GM18517 (cell line): ENCODE data around the gene MCMBP.
A peak's percentile ranks its signal among the peaks of the same experiment; 100 is the strongest.
"Not testable (repeated sequence)": the region's sequence is repeated elsewhere in the genome, so short reads cannot be mapped to it uniquely, and the experiment has no call there.

Experiments used
- ATAC-seq: cut with Tn5 transposase; IDR thresholded peaks from one replicate; pipeline ENCODE4 v1.9.1; 2021; ENCODE audit warnings: mild to moderate bottlenecking, moderate library complexity; ENCODE audit not compliant: unreplicated experiment

MCMBP gene, protein sequence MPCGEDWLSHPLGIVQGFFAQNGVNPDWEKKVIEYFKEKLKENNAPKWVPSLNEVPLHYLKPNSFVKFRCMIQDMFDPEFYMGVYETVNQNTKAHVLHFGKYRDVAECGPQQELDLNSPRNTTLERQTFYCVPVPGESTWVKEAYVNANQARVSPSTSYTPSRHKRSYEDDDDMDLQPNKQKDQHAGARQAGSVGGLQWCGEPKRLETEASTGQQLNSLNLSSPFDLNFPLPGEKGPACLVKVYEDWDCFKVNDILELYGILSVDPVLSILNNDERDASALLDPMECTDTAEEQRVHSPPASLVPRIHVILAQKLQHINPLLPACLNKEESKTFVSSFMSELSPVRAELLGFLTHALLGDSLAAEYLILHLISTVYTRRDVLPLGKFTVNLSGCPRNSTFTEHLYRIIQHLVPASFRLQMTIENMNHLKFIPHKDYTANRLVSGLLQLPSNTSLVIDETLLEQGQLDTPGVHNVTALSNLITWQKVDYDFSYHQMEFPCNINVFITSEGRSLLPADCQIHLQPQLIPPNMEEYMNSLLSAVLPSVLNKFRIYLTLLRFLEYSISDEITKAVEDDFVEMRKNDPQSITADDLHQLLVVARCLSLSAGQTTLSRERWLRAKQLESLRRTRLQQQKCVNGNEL

GRCh38 chr10:119872610-119872859, at the start of gene MCMBP:
TSS of gene MCMBP (minus strand) at chr10:119872843. CDS start at chr10:119872584, 259 bp downstream.
- no peak for ATAC-seq

GRCh38 chr10:119919826-119920225, 47.2 kb upstream of the MCMBP start:
- peak; percentile 72 for ATAC-seq

DNA sequence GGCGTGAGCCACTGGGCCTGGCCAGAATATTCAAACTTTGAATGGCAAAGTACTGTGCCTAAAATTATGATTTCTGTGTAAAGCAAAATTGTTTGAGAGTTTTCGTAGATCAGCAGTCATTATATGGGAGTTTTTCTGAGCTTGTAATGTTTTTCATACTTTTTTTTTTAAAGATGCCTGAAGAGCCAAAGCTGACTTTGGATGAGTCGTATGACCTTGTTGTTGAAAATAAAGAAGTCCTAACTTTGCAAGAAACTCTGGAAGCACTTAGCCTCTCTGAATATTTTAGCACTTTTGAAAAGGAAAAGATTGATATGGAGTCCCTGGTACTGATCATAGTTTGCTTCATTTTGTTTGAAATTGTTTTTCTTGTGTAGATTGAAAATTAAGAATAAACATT, 46.6 kb upstream of the MCMBP start:
- no peak for ATAC-seq

GRCh38 chr10:119917777-119918176, 45.1 kb upstream of the MCMBP start:
- no peak for ATAC-seq

DNA sequence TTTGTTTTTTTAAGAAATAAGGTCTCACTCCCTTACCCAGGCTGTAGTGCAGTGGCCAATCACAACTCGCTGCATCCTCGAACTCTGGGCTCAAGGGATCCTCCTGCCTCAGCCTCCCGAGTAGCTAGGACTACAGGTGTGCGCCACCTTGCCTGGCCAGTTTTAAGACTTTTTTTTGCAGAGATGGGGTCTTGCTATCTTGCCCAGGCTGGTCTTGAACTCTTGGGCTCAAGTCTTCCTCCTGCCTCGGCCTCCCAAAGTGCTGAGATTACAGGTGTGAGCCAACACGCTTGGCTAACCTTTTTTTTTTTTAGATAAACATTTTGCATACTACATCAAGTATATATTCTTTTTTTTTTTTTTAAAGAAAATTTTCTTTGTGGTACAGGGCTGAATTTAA, 38.0 kb upstream of the MCMBP start:
- no peak for ATAC-seq

DNA sequence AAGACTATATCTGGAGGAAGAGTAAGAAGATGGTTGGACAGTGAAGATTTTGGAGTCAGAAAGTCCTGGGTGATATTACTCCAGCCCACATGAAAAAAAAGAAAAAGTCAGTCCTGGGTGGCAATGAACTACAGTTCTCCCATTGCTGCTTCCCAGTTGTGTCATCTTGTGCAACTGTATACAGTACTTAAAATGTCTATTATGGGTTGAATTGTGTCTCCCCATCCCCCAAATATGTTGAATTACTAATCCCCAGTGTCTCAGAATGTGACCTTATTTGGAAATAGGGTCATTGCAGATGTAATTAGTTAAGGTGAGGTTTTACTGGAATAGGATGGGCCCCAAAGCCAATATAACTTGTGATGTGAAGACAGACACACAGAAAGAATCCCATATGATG, 35.5 kb upstream of the MCMBP start:
- ATAC-seq, result no peak

DNA sequence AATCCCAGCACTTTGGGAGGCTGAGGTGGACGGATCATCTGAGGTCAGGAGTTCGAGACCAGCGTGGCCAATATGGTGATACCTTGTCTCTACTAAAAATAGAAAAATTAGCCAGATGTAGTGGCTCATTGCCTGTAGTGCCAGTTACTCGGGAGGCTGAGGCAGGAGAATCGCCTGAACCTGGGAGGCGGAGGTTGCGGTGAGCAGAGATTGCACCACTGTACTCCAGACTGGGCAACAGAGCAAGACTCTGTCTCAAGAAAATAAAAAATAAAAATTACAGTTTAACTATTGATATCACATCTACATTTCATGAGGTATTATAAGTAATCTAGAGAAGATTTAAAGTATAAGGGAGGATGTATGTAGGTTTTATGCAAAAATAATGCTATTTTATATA, 35.1 kb upstream of the MCMBP start:
- ATAC-seq, result not testable (repeated sequence)

DNA sequence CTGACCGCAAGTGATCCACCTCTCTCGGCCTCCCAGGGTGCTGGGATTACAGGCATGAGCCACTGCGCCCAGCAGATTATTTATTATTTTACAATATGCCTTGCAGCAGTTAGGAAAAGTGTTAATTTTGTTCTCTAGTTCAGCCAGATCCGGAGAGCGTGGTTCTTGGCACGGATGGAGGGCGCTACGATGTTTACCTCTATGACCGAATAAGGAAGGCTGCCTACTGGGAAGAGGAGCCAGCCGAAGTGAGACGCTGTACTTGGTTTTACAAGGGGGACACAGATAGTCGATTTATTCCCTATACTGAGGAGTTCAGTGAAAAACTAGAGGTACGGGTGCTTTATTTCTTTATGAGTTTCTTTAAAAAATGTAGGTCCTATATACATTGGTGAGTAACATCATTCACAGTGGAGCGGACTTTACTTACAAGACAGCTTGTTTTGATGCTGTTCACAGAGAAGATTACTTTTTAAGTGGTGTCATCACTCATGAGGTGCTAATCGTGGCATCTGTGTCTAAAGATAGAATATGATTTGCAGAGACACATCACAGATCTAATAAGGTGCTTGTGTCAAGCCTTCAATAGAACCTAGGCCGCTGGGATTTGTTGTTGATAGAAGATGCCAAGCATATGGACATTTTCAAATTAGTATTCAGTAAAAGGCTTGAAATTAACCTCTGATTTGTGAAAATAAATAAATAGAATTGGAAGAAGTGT, 31.5 kb upstream of the MCMBP start:
- ATAC-seq, result no peak

DNA sequence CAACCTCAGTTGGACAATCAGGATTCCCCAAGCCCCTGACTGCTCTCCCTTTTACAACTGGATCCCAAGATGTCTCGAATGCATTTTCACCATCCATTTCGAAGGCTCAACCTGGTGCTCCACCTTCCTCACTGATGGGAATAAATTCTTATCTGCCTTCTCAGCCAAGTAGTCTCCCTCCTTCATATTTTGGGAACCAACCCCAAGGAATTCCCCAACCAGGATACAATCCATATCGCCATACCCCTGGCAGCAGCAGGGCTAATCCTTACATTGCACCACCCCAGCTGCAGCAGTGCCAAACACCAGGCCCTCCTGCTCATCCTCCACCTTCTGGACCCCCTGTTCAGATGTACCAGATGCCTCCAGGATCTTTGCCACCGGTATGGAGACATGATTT, 25.9 kb upstream of the MCMBP start:
- ATAC-seq, result no peak

GRCh38 chr10:119896937-119897770, 24.5 kb upstream of the MCMBP start:
- no peak for ATAC-seq

DNA sequence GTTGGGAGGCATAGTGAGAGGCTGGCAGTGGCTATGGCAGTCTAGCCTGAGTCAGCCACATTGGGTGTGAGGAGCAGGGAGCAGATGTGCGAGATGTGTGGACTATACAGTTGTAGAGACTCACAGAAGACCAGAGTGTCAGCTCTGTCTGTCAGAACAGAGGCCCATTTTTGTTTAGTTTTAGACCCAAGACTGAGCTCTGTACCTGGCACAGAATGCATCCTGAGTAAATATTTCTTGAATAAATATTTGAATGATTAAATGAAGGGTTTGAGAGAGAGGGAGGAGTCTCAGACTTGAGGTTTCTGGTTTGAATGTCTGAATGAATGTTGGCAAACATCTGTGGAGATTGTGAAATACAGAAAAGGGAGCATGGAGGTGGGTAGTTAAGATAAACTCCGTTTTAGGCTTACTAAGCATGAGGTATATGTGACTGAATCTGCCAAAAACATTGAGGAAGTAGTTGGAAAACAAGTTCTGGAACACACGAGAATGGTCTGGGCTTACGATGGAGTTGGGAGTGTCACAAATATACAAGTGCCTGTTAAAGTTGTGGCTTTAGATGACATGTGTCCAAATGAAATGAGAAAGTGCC, 23.5 kb upstream of the MCMBP start:
- no peak for ATAC-seq

GRCh38 chr10:119893845-119894427, 21.3 kb upstream of the MCMBP start:
- no peak for ATAC-seq

DNA sequence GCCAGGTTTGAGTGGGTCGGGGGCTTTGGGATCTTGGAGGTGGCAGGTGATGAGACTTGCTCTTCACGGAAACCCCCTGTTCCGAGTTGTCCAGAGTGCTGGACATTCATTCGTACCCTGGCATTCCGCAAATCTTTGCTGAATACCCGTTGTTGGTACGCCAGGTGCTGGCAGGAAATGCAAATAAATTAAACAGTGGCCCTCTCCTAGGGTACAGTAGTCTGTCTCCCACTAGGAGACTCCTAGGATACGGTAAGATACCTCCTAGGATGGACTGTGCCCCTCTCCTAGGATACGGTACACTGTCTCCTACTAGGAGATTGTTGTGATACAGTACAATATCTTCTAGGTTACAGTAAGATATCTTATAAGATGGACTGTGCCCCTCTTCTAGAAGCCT, 20.4 kb upstream of the MCMBP start:
- no peak for ATAC-seq

DNA sequence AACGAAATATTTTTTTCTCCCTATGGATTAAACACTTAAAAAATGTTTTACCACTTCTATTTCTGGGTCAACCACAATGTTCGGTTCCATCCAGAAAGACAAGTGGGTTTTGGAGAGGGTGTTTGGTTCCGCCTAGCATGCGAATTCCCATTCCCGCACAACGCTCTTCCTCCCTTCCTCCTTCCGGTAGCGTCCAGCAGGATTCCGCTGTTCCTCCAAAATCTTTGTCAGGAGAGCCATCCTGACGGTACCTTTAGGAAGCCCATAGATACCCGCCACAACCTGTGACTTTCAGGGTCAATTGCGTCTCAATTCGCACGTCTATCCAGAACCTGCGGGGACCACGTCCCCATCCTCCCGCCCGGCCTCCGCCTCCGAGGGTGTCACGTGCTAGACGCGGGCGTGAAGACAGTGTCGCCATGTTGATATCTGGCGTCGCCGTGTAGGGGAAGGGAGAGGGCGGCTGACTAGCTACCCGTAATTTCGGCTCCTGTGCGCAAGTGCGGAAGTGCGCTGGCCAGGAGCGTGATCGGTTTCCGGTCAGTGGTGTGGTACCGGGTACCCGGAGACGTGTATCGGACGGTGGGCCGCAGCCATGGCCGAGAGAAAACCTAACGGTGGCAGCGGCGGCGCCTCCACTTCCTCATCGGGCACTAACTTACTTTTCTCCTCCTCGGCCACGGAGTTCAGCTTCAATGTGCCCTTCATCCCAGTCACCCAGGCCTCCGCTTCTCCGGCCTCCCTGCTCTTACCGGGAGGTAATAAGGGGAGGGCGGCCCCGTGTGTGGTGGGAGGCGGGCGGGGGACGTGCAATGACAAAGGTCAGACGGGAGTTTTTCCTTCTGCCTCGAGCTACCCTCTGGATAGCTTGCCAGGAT, 19.8 kb upstream of the MCMBP start, which contains the start of gene SEC23IP:
Gene SEC23IP, plus strand, starts transcription at position 543 of the 878 bp plus-strand sequence. Its CDS starts 53 bp downstream, at position 596.
- peak; percentile 98 for ATAC-seq

- not testable (repeated sequence) for ATAC-seq
These were observed 19.2 kb upstream of the MCMBP start for GRCh38 chr10:119891849-119892187.

- not testable (repeated sequence) for ATAC-seq
These were observed 17.7 kb upstream of the MCMBP start for GRCh38 chr10:119890307-119890706.

DNA sequence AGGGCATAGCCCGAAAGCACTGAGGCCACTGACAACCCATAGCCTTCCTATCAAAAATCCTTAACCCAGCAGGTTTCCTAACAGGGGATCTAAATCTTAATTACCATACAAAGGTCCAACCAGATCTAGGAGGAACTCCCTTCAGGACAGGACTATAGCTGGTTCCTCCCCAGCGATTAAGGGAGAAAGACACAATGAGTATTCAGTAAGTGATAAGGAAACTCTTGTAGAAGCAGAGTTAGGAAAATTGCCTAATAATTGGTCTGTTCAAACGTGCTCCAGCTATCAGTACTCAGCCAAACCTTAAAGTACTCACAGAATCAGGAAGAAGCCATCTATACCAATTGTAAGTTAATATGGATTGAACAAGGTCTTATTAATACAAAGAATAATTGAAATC, 16.6 kb upstream of the MCMBP start:
- not testable (repeated sequence) for ATAC-seq

DNA sequence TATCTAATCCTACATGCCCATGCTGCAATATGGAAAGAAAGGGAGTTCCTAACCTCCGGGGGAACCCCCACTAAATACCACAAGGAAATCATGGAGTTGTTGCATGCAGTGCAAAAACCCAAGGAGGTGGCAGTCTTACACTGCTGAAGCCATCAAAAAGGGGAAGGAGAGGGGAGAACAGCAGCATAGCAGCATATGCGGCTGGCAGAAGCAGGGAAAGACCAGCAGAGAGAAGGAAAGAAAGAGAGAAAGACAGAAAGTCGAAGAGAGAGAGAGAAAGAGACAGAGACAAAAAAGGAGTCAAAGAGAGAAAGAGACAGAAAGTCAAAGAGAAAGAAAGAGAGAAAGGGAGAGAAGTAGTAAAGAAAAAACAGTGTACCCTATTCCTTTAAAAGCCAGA, 16.1 kb upstream of the MCMBP start:
- ATAC-seq, result not testable (repeated sequence)

DNA sequence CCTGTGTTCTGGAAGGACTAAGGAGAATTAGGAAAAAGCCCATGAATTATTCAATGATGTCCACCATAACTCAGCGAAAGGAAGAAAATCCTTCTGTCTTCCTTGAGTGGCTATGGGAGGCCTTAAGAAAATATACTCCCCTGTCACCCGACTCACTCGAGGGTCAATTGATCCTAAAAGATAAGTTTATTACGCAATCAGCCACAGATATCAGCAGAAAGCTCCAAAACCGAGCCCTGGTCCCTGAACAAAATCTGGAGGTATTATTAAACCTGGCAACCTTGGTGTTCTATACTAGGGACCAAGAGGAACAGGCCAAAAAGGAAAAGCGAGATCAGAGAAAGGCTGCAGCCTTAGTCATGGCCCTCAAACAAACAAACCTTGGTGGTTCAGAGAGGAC, 13.4 kb upstream of the MCMBP start:
- ATAC-seq, result not testable (repeated sequence)
